Lower leg skin (tissue), 4 donors: Measurements from ENCODE around the gene ACAD8. TPM values are rescaled to one million over a fixed set of nuclear protein-coding genes. Genes with fewer than 3 reads are reported as not detected.
"Not testable (repeated sequence)": the region's sequence is repeated elsewhere in the genome, so short reads cannot be mapped to it uniquely, and the experiment has no call there.

Experiments
- DNase-seq, 2 donors: peaks; one replicate each; pipeline ENCODE4 v3.0.0-alpha.2; 2019; ENCODE audit warnings: low spot score in 2 of 2
- H3K4me3 ChIP-seq: fragments of 200-600 bp; sonication (generic); 2 replicates; pipeline ENCODE4 v1.5.1; 2017; ENCODE audit warnings: mild to moderate bottlenecking, low read depth; ENCODE audit not compliant: poor library complexity, severe bottlenecking
- CTCF ChIP-seq, 3 donors: fragments of 450-650 bp; IDR thresholded peaks; one replicate each; pipeline ENCODE4 v1.5.1; 2016; ENCODE audit warnings: antibody characterized with exemption in 3 of 3, mild to moderate bottlenecking in 3 of 3, moderate library complexity in 2 of 3
- POLR2A ChIP-seq, 2 donors: fragments of 450-650 bp; IDR thresholded peaks; one replicate each; pipeline ENCODE4 v1.6.1; 2016 to 2017; ENCODE audit warnings: antibody characterized with exemption in 2 of 2, mild to moderate bottlenecking in 1 of 2, moderate library complexity in 1 of 2
- WGBS, 2 donors: methylation state at CpG; one replicate each; pipeline ENCODE4 v1.1.5; 2018; 5-methylcytosine and 5-hydroxymethylcytosine counted together
- intact Hi-C: fragments of 100-400 bp; cut with DNase I; formaldehyde crosslinking; loops from one replicate; pipeline ENCODE4 v1.15.0; 2023; ENCODE audit warnings: low total_unique reads
- total RNA-seq, 4 donors: library from RNA; depleted of rRNA; stranded (reverse); fragments of >200 nt; gene quantifications; one replicate each; pipeline ENCODE4 v1.1.0, GENCODE V29; 2016

The ACAD8 gene
- total RNA-seq, 4 donors from 2014 or later = 49.0 to 68.6 (median 58.6) TPM

- DNase-seq = peak; percentile 10 to 67
- TF ChIP-seq CTCF (IDR thresholded peaks at IDR 0.05) = no peak
- no peak for TF ChIP-seq POLR2A (IDR thresholded peaks at IDR 0.05)
- intact Hi-C loops = no loop called here
- no peak overlapping the region for H3K4me3 ChIP-seq
- WGBS, 2 donors = 35 to 37% methylated on average over 36 of the region's 36 CpGs
Measured at GRCh38 chr11:134277183-134278001, 24.0 kb downstream of the ACAD8 start.

GRCh38 chr11:134278356-134278755 is 25.0 kb downstream of the ACAD8 start:
- intact Hi-C loops = no loop called here
- no peak for TF ChIP-seq CTCF (IDR thresholded peaks at IDR 0.05)
- TF ChIP-seq POLR2A (IDR thresholded peaks at IDR 0.05) = no peak
- 93 to 94% methylated on average over 4 of the region's 4 CpGs for WGBS, 2 donors
- peak; percentile 3 to 45 for DNase-seq
- H3K4me3 ChIP-seq = no peak overlapping the region

GRCh38 chr11:134281635-134282034 is 28.3 kb downstream of the ACAD8 start:
- peak in 1 of 2 donors; percentile 58 for DNase-seq
- WGBS, 2 donors = 92 to 93% methylated on average over 2 to 9 of the region's 17 CpGs

GRCh38 chr11:134282121-134283045 is 29.0 kb downstream of the ACAD8 start:
- DNase-seq = peak; percentile 14 to 68
- intact Hi-C loops = no loop called here
- 74 to 85% methylated on average over 22 of the region's 22 CpGs for WGBS, 2 donors
- no peak for TF ChIP-seq CTCF (IDR thresholded peaks at IDR 0.05)
- TF ChIP-seq POLR2A (IDR thresholded peaks at IDR 0.05) = no peak
- no peak overlapping the region for H3K4me3 ChIP-seq

More at GRCh38 chr11:134281635-134282034, 28.3 kb downstream of the ACAD8 start:
- intact Hi-C loops, H3K4me3 ChIP-seq: not testable (repeated sequence)

- intact Hi-C loops = no loop called here
- TF ChIP-seq CTCF (IDR thresholded peaks at IDR 0.05) (no peak), POLR2A (IDR thresholded peaks at IDR 0.05) (no peak)
- DNase-seq = peak in 1 of 2 donors; percentile 79
- H3K4me3 ChIP-seq = no peak overlapping the region
- 83 to 89% methylated on average over 16 of the region's 16 CpGs for WGBS, 2 donors
Measured at GRCh38 chr11:134283461-134284230, 30.3 kb downstream of the ACAD8 start.

- H3K4me3 ChIP-seq, intact Hi-C loops: not testable (repeated sequence)
- DNase-seq = peak in 1 of 2 donors; percentile 56
- 73 to 81% methylated on average over 5 of the region's 5 CpGs for WGBS, 2 donors
Measured at GRCh38 chr11:134284349-134284748, 31.0 kb downstream of the ACAD8 start.
